HG03108 (cell line): ENCODE measurements around the gene SPATA25.
A peak's percentile ranks its signal among the peaks of the same experiment; 100 is the strongest.
"Not testable (repeated sequence)": the region's sequence is repeated elsewhere in the genome, so short reads cannot be mapped to it uniquely, and the experiment has no call there.

Source experiments
- ATAC-seq: cut with Tn5 transposase; IDR thresholded peaks from one replicate; pipeline ENCODE4 v1.9.1; 2021; ENCODE audit warnings: moderate library complexity; ENCODE audit not compliant: unreplicated experiment

SPATA25 gene

DNA sequence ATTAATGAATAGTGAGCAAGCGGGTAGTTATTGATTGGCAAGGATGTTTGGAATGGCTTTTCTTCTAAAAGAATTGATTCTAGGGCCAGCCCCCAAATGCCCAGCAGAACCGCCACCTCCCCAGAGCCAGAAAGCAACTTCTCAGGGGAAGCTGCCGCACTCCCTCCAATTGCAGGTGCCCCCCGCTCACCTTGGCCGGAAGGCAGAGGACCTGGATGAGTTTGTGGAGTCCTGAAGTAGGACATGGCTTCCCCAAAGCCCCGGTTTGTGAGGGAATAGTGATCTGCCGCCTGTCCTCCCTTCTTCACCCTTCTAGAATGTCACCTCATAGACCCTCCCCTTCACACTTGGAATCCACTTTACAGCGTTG lies at the start of gene SPATA25:
Gene SPATA25, minus strand, starts transcription at position 277 of the 370 bp plus-strand sequence. Its CDS starts 32 bp downstream, at position 245.
- no peak for ATAC-seq

- ATAC-seq: peak; percentile 3
These were observed 48.1 kb upstream of the SPATA25 start for GRCh38 chr20:45935416-45936046.

- peak; percentile 77 for ATAC-seq
These were observed 47.4 kb upstream of the SPATA25 start, which contains the start of gene PCIF1 for GRCh38 chr20:45934586-45935415. Gene PCIF1 (plus strand): TSS chr20:45934683. CDS start chr20:45939000, 4,317 bp downstream.

- peak; percentile 2 for ATAC-seq
These were observed 46.7 kb upstream of the SPATA25 start for GRCh38 chr20:45934046-45934585.

GRCh38 chr20:45933266-45934045 lies 46.0 kb upstream of the SPATA25 start:
- ATAC-seq: peak; percentile 34

DNA sequence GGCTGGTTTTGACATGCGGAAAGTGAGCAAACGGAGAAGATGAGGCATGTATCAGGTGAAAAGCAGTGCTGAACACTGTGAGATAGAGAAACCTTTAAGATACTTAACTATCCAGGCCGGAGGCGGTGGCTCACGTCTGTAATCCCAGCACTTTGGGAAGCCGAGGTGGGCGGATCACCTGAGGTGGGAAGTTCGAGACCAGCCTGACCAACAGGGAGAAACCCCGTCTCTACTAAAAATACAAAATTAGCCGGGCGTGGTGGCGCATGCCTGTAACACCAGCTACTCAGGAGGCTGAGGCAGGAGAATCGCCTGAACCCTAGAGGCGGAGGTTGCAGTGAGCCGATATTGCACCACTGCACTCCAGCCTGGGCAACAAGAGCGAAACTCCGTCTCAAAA lies 44.3 kb upstream of the SPATA25 start:
- not testable (repeated sequence) for ATAC-seq

DNA sequence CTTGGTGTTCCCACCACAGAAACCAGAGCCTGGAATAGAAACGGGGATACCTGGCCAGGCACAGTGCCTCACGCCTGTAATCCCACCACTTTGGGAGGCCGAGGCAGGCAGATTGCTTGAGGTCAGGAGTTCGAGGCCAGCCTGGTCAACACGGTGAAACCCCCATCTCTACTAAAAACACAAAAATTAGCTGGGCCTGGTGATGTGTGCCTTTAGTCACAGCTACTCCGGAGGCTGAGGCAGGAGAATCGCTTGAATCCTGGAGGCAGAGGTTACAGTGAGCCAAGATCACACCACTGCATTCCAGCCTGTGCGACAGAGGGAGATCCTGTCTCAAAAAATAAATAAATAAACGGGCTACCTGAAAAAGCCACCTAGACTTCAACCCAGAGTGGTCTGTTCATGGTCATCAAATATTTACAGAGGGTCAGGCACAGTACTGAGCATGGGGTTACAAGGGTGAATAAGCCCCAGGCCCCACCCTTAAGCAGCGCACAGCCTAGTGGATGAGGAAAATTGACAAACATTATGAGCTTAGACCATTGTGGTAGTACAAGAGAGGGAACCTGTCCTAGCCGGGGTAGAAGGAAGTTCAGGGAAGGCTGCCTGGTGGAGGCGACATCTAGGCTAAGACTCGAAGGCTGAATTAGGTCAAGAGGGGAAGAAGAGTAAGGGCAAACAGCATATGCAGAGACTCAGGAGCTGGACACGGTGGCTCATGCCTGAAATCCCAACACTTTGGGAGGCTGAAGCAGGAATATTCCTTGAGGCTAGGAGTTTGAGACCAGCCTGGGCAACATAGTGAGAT lies 39.9 kb upstream of the SPATA25 start:
- no peak for ATAC-seq

DNA sequence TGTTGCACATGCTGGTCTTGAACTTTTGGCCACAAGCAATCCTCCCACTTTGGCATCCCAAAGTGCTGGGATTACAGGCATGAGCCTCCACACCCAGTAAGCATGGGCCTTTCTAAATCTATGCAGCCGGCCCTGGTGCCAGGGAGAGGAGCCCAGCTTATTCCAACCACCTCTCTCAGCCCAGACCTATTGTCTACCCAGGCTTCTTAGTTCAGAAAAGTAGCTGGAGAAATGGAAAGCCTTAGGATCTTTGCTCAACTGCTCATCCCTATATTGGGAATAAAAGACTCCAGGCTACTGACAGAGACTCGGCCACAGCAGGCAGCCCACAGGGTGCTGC lies 39.3 kb upstream of the SPATA25 start:
- ATAC-seq: no peak

GRCh38 chr20:45925821-45926506 lies 38.5 kb upstream of the SPATA25 start:
- ATAC-seq: no peak

DNA sequence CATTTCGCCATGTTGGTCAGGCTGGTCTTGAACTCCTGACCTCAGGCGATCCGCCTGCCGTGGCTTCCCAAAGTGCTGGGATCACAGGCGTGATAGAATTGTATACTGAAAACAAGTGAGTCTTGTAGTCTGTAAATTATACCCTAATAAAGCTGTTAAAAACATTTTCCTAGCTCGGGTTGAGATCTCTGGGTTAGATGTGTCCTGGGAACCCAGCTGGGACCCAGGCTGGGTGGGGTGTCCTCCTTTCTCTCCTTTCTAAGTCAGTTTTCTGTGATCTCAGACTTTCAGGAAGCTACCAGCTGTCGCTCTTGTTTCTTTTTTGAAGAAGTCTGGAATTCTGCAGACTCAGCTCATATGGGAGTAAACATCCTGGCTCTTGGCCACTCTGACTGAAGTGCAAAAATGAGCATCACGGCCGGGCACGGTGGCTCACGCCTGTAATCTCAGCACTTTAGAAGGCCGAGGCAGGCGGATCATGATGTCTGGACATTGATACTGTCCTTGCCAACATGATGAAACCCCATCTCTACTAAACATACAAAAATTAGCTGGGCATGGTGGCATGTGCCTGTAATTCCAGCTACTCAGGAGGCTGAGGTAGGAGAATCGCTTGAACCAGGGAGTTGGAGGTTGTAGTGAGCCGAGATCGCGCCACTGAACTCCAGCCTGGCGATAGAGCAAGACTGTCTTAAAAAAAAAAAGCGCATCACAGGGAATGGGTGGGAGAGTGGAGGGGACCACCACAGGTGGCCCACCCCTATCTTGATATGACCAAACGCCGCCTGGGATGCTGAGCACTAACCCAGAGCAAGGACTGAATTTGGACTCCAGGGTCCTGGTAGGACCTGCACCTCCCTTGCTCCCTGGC lies 37.2 kb upstream of the SPATA25 start:
- no peak for ATAC-seq

DNA sequence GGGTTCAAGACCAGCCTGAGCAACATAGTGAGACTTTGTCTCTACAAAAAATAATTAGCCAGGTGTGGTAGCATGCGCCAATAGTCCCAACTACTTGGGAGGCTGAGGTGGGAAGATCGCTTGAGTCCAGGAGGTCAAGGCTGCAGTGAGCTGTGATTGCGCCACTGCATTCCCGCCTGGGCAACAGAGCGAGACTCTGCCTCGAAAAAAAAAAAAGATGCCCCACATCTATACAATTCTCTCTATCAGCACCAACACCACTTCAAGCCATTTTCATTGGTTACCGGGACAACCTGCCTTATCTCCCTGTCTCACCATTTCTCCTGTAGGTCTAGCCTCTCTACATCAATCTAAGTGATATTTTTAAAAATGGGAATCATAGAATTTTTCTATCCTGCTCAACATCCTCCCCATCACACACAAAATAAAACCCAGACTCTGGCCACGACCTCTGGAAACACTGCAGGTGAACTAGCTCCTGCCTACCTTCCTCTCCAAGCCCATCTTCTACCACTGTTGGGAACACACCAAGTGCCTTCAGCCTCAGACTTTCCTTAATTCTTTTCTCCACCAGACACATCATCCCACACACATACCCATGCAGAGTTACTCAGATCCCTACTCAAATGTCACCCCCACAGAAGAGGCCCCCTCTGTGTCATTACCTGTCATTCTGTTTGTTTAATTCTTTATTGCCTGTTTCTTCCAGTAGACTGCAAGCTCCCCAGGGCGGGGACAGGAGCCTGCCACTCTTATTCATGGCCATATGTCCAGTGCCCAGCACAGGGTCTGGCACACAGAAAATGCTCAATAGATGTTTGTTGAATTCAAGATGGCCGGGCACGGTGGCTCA lies 34.1 kb upstream of the SPATA25 start:
- no peak for ATAC-seq

DNA sequence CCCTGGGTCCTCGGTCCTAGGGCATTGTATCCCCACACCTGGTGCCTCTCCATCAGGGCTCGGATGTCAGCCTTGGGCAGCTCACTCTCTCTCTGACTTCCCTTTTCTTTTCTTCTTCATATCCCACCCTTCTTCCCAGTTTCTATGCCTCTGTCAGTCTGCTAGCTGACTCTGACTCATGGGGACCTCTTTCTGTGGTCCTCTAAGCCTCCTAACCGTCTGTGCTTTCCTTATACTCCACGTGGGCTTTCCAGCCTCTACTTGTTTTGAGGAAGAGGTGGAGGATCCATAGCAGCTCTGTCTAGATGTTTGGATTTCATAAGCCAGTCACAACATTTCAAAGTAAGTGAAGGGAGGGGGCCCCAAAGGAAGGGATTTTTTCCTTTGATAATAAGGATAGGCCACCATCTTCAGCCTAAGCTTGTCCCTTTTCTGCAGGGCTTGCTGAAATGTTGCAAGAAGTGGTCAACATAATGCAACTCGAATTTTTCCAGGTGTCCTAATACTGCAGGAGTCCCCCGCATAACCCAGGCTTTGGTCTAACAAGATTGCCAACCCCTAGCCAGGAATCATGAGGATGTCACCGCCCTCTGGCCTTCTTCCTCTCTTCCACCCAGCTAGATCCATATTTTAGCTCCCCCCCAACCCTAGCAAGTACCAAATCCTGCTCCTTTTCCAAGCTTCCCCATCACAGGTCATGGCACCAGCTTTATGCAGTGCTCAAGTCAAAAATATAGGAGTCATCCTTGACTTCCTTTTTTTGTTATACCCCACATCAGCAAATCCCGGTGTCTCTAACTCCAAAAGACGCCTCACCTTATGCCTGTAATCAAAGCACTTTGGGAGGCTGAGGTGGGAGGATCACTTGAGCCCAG lies 33.3 kb upstream of the SPATA25 start:
- no peak for ATAC-seq

DNA sequence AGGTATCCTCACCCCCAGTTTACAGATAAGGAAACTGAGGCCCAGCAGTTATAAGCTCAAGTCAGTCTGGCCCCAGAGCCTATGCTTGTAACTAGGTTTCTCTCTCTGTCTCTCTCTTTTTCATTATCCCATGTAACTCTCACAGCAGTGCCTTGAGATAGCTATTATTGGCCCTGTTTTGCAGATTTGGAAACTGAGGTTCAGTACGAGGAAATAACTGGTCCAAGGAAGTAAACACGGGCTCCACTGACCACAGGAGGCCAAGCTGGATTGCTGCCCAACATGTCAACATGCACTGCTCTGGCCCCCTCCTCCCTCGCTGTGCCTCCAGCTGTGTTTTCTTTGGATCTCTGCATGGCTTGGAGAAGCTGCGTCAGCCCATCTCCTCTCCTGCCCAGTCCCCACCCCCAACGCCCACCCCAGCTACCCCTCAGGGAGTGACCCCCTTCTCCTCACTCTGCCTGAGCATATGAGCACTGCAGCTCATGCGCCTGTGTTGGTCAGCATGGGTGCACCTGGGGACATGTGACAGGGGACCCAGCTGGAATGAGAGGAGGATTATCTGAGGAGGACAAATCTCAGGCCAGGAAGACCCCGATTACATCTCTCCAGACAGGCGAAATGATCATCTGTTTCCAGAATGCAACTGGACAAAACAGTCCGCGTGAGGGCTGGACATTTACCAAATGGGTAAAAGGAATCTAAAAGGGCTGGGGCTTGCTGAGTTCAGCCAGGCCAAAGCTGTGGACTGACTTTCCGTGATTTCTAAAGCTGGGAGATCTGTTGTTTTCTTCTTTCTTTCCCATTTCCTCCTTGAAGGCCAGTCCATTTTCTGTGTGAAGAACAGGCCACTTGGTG lies 32.3 kb upstream of the SPATA25 start:
- ATAC-seq: no peak

DNA sequence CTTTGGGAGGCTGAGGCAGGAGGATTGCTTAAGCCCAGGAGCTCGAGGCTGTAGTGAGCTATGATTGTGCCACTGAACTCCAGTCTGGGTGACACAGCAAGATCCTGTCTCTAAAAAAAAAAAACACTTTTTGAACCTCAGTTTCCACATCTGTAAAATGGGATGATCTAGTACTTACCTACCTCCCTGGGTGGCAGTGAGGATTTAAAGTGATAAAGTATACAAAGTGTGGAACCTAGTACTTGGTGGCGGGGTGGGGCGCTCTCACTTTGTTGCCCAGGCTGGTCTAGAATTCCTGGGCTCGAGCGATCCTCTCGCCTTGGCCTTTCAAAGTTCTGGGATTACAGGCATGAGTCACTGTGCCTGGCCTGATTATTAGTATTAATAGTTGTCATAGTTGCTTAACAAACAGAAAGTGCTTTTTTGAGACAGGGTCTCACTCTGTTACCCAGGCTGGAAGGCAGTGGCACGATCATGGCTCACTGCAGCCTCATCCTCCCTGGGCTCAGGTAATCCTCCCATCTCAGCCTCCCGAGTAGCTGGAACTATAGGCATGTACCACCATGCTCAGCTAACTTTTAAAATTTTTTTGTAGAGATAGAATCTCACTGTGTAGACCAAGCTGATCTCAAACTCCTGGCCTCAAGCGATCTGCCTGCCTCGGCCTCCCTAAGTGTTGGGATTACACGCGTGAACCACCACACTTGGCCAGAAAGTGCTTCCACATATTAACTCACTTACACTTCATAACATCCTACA lies 31.5 kb upstream of the SPATA25 start:
- ATAC-seq: no peak

DNA sequence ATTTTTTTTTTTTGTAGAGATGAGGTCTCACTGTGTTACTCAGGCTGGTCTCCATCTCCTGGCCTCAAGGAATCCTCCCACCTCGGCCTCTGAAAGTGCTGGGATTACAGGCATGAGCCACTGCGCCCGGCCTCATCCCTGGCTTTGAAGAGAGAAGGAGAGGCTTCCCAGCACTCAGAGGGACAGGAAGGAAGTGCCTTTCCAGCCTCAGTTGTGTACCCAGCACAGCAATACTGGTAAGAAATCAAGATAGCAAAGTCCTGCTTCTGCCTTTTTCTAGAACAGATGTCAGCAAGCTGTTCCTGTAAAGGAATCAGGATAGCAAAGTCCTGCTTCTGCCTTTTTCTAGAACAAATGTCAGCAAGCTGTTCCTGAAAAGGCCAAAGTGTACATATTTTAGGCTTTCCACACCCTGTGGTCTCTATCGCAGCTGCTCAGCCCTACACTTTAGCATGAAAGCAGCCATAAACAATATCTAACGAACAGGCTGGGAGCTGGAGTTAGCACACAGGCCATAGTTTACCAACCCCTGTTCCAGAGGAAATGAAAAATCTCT lies 30.8 kb upstream of the SPATA25 start:
- no peak for ATAC-seq
